IPS-15b (cell line): ENCODE data around the gene KIF16B.

Experiments used
- H3K27me3 ChIP-seq: one replicate; pipeline ENCODE4 v1.6.1; 2013; ENCODE audit warnings: low read length; ENCODE audit not compliant: control insufficient read depth, insufficient read depth
- H3K36me3 ChIP-seq: one replicate; pipeline ENCODE4 v1.6.1; 2013; ENCODE audit warnings: low read length; ENCODE audit not compliant: control insufficient read depth, insufficient read depth
- H3K4me1 ChIP-seq: one replicate; pipeline ENCODE4 v1.6.1; 2013; ENCODE audit warnings: mild to moderate bottlenecking, low read length; ENCODE audit not compliant: control insufficient read depth, insufficient read depth
- H3K4me3 ChIP-seq: one replicate; pipeline ENCODE4 v1.5.1; 2013; ENCODE audit warnings: low read depth, low read length
- H3K9ac ChIP-seq: one replicate; pipeline ENCODE4 v1.6.1; 2013; ENCODE audit warnings: low read depth, mild to moderate bottlenecking, low read length
- H3K9me3 ChIP-seq: one replicate; pipeline ENCODE4 v1.6.1; 2013; ENCODE audit warnings: mild to moderate bottlenecking, low read length; ENCODE audit not compliant: control insufficient read depth, insufficient read depth

The KIF16B gene

DNA sequence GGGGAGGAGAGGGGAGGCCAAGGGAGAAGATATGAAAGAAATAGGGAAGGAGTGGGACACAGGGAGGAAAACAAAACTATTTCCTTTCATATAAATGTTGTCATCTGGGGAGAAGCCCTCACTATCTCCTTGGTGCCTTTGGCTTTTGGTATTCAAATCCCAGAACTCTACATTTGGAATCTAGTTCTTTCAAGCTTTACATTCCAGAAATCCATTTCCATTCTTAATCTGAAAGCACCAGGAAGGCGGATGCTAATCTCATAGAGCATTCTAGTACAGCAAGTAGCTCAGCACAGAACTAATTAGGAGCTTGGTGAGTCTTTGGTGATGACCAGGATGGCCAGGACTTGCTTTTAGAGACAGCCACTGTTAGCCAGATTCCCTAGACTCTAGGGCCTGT is 177.9 kb downstream of the KIF16B start:
- Histone ChIP-seq H3K36me3 (no peaks in the 10 kb centered on the region), H3K4me3 (no peak overlapping the region), H3K4me1 (peaks cover 2% of the 10 kb centered on the region), H3K27me3 (no peaks in the 10 kb centered on the region), H3K9ac (no peak overlapping the region), H3K9me3 (no peaks in the 10 kb centered on the region)

DNA sequence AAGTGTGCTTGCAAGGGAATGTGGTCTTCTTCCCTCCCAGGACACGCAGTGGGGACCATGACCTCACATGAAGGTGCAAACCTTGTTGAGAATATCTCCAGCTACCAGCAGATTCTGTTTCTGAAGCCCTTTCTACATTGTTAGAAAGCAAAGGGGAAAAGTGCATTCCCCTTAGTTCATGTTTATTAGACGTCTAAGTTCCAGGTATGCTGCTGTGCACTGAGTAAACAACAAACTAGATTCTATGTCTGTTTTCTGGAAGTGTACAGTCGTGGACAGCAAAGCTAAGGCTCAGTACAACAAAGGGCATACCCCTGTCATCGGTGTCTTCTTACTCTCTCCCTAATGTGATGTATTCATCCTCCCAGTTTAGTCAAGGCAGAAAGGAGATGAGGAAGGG is 178.5 kb downstream of the KIF16B start:
- no peak overlapping the region for H3K9ac ChIP-seq
- no peaks in the 10 kb centered on the region for H3K36me3 ChIP-seq
- no peaks in the 10 kb centered on the region for H3K9me3 ChIP-seq
- no peaks in the 10 kb centered on the region for H3K27me3 ChIP-seq
- H3K4me1 ChIP-seq, result peaks cover 2% of the 10 kb centered on the region
- no peak overlapping the region for H3K4me3 ChIP-seq

DNA sequence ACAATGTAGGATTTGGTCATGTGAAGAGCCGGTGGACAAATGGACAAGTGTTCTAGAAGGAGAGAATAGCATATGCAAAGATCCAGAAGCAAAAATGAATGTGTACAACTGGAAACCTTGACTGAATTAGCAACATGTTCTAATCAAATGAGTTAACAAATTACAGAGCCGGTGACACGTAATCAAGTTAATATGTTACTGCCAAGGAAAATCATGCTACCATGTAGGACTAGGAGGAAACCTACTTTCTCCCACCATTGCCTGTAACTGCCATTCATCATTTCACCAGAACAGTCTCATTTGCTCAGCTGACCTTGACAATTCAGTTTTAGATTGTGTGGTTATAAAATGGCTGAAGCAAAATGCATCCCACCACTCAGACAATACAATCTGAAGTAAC is 179.4 kb downstream of the KIF16B start:
- Histone ChIP-seq H3K9ac (no peak overlapping the region), H3K36me3 (no peaks in the 10 kb centered on the region), H3K9me3 (no peaks in the 10 kb centered on the region), H3K4me1 (peaks cover 2% of the 10 kb centered on the region), H3K27me3 (no peaks in the 10 kb centered on the region), H3K4me3 (no peak overlapping the region)

GRCh38 chr20:16393297-16393696 is 180.0 kb downstream of the KIF16B start:
- Histone ChIP-seq H3K4me3 (no peak overlapping the region), H3K9ac (no peak overlapping the region), H3K27me3 (no peaks in the 10 kb centered on the region), H3K4me1 (peaks cover 2% of the 10 kb centered on the region), H3K9me3 (no peaks in the 10 kb centered on the region), H3K36me3 (no peaks in the 10 kb centered on the region)

DNA sequence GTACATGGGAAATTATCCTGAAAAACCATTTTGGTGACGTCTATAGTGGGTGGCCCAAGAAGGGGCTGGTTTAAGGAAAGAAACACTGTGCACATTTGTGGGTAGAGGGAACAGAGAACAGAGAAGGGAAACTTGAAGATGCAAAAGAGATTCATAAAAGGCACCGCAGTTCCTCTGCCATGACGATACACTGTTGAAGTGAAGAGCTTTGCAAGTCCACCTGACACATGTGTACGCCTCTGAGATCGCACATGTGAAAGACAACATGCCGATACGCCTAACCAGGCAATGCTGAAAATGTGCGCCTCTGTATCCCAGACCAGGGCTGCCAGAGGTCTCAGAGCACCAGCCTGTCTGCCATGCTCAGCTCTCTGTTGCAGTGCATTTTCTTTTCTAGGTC is 180.9 kb downstream of the KIF16B start:
- Histone ChIP-seq H3K9me3 (no peaks in the 10 kb centered on the region), H3K9ac (no peak overlapping the region), H3K27me3 (no peaks in the 10 kb centered on the region), H3K4me1 (peaks cover 2% of the 10 kb centered on the region), H3K36me3 (no peaks in the 10 kb centered on the region), H3K4me3 (no peak overlapping the region)

- Histone ChIP-seq H3K9me3 (no peaks in the 10 kb centered on the region), H3K4me3 (no peak overlapping the region), H3K9ac (no peak overlapping the region), H3K27me3 (no peaks in the 10 kb centered on the region), H3K36me3 (no peaks in the 10 kb centered on the region), H3K4me1 (peaks cover 1% of the 10 kb centered on the region)
Measured at GRCh38 chr20:16390991-16391390, 182.3 kb downstream of the KIF16B start.

- H3K9me3 ChIP-seq, result no peaks in the 10 kb centered on the region
- H3K4me3 ChIP-seq, result no peak overlapping the region
- no peaks in the 10 kb centered on the region for H3K36me3 ChIP-seq
- H3K4me1 ChIP-seq, result no peaks in the 10 kb centered on the region
- no peaks in the 10 kb centered on the region for H3K27me3 ChIP-seq
- no peak overlapping the region for H3K9ac ChIP-seq
Measured at GRCh38 chr20:16388731-16389130, 184.5 kb downstream of the KIF16B start.

GRCh38 chr20:16387666-16388065 is 185.6 kb downstream of the KIF16B start:
- Histone ChIP-seq H3K4me1 (no peaks in the 10 kb centered on the region), H3K36me3 (no peaks in the 10 kb centered on the region), H3K4me3 (no peak overlapping the region), H3K9me3 (no peaks in the 10 kb centered on the region), H3K27me3 (no peaks in the 10 kb centered on the region), H3K9ac (no peak overlapping the region)

GRCh38 chr20:16385891-16386290 is 187.4 kb downstream of the KIF16B start:
- no peaks in the 10 kb centered on the region for H3K36me3 ChIP-seq
- H3K9ac ChIP-seq, result no peak overlapping the region
- H3K9me3 ChIP-seq, result no peaks in the 10 kb centered on the region
- H3K4me3 ChIP-seq, result no peak overlapping the region
- H3K4me1 ChIP-seq, result no peaks in the 10 kb centered on the region
- no peaks in the 10 kb centered on the region for H3K27me3 ChIP-seq

- Histone ChIP-seq H3K9ac (no peak overlapping the region), H3K4me3 (no peak overlapping the region), H3K27me3 (no peaks in the 10 kb centered on the region), H3K4me1 (no peaks in the 10 kb centered on the region), H3K36me3 (no peaks in the 10 kb centered on the region), H3K9me3 (no peaks in the 10 kb centered on the region)
Measured at GRCh38 chr20:16385462-16385861, 187.8 kb downstream of the KIF16B start.

GRCh38 chr20:16381444-16381843 is 191.8 kb downstream of the KIF16B start:
- Histone ChIP-seq H3K9ac (no peak overlapping the region), H3K36me3 (no peaks in the 10 kb centered on the region), H3K4me3 (no peak overlapping the region), H3K27me3 (no peaks in the 10 kb centered on the region), H3K9me3 (no peaks in the 10 kb centered on the region), H3K4me1 (no peaks in the 10 kb centered on the region)

DNA sequence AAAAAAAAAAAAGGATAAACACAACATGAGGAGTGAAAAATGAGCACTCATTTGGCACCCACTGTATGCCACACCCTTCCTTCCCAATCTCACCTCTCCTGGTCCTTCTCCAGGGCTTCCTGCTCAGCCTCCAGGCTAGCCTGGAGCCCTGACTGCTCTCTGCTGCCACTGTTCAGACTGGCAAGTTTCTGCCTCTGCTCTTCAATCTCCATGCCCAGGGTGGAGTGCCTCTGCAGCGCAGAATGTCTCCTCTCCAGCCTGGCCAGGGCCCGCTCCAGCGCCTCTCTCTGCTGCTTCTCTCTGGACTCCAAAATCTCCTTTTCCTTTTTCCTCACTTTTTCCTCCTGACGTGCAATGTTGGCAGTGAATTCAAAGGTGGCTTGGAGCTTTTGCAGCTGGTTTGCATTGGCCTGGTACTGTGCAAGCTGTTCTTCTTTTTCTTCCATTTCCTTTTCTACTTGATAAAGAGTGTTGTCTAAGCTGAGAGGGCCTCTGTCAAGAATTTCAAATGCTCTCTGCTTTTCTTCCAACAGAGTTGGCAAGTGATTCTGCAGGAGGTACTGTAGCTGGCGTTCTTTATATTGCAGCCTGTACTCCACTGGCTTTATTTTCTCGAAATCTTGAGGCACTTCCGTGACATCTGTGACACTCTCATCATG is 194.4 kb downstream of the KIF16B start:
- no peak overlapping the region for H3K9ac ChIP-seq
- H3K9me3 ChIP-seq, result no peaks in the 10 kb centered on the region
- H3K4me1 ChIP-seq, result no peaks in the 10 kb centered on the region
- no peaks in the 10 kb centered on the region for H3K36me3 ChIP-seq
- no peak overlapping the region for H3K4me3 ChIP-seq
- no peaks in the 10 kb centered on the region for H3K27me3 ChIP-seq
